GM15510 (cell line): ENCODE results near the gene LAMA4.

ENCODE experiments used
- POLR2A ChIP-seq: IDR thresholded peaks from 3 replicates; pipeline ENCODE4 v1.6.1; 2011; ENCODE audit warnings: borderline replicate concordance; ENCODE audit not compliant: insufficient read length; ENCODE audit errors: extremely low read depth

The LAMA4 gene

DNA sequence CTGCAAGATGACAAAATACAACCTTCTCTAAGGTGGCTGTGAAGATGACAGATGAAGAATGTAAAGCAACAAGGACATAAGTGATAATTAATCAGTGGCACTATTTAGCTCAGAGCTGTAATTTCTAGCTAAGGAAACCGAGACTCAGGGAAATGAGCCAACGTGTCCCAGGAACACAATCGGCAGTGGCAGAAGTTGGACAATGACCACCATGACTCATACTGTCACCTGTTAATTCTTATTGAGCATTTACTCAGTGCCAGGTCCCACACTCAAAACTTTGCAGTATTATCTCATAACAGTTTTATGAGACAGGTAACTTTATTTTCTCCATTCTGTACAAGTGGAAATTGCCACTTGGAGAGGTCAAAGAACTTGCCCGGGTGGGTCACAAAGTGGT is 55.8 kb downstream of the LAMA4 start:
- no peak for TF ChIP-seq POLR2A

DNA sequence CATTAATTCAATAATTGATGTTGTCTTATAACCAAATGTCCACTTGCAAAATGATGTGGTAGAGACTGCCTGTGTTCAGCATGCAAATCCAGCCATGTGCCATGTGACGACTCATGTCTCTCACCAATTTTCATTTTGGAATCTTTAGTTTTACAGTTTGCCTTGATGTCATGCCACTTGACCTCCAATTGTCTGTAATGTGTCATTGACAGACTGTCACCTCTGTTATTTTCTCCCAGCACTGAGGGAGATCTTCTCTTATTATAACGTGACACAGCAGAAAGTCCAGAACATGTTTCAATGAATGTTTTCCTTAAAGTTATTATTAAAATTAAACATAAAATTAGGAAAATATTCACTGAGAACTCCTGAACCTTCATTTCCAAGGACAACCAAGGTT is 56.7 kb downstream of the LAMA4 start:
- TF ChIP-seq POLR2A: no peak

DNA sequence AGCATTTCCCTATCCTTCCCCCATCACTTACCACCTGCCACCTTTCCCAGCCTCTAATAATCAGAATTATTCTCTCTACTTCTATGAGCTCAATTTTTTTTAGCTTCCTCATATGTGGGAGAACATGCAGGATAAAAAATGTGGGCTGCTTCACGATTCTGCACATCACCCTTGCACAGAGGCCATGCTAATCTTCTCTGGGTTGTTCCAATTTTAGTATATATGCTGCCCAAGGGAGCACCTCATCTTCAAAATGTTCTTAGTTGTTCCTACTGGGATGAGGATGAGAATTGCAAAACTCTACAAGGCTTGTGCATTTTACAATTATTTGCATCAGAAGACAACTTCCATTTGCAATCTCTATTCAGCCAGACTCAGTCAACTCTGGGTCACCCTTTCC is 58.1 kb downstream of the LAMA4 start:
- no peak for TF ChIP-seq POLR2A

DNA sequence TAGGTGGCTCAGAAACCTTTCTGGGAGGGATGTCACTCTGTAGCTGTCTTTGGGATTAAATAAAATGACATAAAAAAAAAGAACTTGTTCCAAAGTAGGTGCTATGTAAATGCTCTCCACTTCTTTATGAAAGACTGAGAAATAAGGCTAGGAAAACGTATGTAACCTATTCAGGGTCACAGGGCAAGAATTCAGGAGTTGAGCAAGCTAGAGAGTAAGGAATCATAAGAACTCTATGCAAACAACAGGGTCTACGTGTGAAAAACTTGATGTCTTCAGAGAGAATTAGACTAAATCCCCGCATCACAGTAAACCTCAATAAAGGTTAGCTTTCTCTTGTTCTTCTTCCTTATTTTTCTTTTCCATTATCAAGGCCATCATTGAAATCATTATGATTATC is 59.2 kb downstream of the LAMA4 start:
- no peak for TF ChIP-seq POLR2A

DNA sequence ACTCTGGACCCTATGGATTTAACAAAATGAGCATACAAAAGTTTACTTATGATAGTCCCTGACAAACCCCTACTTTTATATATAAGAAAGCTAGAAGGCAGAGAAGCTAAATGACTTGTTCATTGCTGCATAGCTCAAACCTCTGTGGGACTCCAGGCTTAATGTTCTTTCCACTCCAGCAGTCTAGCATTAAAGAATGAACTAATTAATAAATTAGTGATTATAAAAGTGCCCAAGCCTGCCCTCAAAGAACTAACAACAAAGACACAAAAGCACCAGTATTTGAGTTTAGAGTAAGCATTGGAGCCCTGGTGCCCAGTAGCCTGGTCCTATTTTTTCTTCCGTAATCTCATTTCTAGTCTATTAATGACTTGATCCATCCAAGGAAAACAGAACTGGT is 59.9 kb downstream of the LAMA4 start:
- TF ChIP-seq POLR2A: no peak

DNA sequence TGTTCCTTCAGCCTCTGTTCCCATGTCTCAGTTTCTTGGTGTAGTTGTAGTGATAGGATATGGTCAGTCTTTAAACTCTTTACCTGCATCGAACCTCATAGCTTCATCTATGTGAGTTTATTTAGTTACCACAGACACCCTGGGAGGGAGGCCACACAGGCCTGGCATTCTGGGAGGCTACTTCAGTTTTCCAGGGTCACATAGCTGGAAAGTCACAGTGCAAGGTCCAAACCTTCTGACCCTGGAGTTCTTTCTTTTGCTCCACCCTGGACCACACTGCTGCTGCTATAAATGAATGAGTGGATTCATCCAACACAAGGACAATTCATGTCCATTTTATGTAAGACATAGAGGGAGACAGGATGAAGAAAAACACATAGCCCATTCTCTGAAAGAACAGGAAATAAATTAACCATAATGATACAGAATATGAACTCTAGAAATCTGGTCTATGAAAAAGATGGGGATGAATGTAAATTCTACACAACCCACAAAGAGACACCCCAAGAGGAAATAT is 60.8 kb downstream of the LAMA4 start:
- TF ChIP-seq POLR2A: no peak

DNA sequence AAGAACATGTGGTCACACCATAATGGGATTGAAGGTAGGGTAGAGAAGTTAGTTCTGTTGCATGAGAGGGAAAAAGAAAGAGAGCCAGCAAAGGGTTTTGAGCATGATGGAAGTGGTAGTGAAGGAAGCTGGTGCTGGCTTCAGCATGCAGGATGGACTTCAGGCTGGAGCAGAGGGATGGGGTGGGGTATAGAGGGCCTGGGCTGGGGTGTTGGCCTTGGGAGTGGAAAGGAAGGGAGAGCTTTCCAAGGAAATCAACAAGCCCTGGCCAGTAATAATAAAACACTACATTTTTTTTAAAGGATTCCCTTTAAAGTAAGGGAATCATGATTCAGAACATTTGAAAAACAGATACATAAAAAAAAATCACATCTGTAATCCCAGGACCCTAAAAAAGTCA is 61.2 kb downstream of the LAMA4 start:
- TF ChIP-seq POLR2A: no peak

DNA sequence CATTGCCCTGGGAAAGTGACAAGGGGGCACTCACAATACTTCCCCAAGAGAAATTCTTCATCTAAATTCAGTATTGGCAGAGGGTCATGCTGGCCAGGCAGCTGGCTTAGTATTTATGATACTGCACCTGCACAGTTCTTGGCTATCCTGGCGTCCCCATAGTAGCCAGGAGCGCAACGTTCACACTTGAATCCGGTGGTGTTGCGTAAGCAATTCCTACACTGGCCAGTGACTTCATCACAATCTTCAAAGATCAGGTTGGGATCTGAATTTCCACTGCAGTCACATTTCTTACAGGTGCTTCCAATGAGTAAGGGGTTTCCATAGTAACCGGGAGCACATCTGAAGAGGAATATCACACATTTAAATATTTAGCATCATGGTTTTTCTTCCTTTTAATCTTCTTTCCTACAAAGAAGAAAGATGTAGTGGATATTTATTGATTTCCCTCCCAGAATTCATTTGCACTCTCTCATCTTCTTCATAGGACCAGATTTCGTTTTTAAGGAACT is 62.8 kb downstream of the LAMA4 start:
- no peak for TF ChIP-seq POLR2A

DNA sequence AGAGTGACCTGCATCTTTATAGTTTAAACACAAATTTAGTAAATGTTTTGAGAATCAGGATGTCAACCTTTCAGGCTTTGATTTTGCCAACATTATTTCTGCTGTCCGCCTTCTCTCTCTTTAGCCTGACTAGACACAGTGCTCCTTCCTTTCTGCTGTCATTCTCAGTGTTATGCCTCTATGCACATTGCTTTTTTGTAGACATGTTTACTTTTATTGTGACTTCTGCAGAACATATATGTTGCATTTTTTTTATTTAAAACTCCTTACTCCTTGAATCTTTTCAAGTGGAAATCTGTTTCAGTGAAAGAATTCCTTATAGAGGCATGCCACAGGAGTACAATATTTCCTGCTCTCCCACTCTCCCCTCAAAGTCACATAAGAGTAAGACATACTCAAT is 64.2 kb downstream of the LAMA4 start:
- no peak for TF ChIP-seq POLR2A

DNA sequence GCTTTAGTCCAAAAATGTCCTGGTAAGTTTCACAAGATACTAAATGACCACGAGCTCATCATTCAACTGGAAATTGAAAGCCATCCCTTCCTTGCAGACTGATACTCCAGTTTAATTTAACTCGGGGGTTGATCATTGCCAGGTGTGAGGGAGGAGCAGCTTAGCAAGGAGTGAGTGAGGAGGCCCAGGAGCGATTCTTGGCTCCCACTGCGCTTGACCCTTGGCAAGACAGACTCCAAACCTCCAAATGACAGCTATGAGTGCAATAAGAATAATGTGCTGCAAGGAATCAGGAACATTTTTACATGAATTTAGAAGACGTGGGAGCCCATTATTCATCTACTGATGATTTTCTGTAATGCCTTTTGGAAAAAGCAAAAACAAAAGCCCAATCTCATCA is 64.9 kb downstream of the LAMA4 start:
- TF ChIP-seq POLR2A: no peak

DNA sequence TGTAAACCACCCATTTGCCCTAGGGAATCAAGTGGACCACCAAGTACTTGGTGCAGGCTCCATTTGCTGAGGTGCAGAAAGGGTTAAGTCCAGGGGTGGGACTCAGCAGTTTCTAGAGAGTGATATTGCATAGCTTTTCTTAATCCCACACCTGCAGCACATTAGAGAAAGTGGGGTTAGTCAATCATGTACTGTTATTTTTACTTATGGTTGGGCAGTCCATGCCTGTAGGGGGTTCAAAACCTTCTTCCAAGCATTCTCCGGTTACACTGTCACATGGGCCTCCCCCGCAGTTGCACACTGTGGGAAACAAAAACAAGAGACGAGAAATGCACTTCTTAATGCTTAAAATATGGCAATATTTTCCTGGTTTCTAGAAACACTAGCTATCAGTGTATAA is 65.5 kb downstream of the LAMA4 start:
- TF ChIP-seq POLR2A: no peak

DNA sequence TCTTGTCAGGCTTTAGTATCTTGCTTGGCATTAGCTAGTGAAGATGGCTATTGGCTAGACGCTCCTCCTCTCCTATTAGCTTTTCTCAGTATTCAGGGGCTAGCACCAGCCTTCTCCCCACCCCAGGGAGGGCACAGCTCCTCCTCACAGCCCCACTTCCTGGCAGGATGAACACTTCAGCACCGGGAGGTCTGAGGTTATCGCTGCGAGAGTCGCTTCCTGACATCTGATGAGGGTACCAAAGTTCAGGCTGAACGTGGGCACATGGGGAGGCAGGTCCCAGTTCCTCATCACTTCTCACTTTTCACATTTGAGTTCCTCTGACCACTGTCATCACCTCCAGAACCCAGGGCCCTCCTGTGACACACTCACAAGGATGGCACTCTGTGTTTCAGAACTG is 66.6 kb downstream of the LAMA4 start:
- no peak for TF ChIP-seq POLR2A

DNA sequence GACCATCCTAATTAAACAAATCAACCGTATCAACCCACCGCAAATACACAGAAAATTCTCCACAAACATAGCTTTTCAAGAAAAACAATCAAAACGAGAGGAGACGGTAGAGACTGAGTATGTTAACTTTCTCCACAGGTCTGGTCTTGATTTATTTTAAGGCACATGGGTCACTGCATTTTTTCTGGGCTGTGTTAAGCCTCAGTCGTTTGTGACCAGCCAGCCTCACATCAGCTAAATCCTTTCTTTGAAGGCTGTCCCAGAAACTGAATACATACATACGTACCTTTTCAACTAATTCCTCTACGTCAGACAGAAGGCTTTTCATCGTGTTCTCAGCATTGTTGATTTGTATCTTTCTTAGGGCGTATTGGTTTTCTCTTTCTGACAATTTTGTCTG is 69.4 kb downstream of the LAMA4 start:
- no peak for TF ChIP-seq POLR2A

DNA sequence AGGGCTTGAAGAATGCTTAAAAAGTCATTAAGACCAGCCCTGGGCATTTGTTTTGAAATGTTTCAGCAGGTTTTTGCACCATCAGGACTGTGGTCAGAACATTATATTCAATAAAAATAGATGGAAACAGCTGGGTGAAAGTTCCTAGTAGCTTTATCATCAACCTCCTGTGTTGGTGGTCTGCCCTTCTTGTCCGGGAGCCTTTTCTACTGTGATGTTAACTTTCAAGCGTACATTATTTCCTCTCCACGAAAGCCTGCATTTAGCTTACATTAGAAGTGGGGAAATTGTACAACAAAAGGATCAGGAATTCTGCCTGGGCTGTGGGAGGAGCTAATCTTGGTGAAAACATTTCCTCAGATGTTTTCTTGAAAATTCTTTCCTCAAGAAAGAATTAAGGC is 71.1 kb downstream of the LAMA4 start:
- no peak for TF ChIP-seq POLR2A

DNA sequence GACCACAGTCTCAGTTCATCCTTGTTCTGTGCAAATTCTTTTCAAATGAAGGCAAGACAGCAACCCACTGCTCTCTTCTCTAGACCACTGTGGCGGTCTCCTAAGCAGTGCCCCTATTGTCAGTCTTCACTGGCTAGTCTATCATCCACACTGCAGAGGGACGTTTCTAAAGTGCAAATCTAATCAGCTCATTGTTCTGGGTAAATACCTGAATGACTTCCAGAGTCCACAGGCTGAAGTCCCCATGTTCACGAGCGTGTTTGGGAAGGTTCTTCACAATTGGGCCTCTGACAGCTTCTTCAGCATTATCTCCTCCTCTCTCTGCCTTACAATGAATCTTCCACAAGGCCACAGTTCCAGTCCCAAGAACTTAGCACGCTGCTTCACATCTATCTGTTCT is 73.2 kb downstream of the LAMA4 start:
- TF ChIP-seq POLR2A: no peak

DNA sequence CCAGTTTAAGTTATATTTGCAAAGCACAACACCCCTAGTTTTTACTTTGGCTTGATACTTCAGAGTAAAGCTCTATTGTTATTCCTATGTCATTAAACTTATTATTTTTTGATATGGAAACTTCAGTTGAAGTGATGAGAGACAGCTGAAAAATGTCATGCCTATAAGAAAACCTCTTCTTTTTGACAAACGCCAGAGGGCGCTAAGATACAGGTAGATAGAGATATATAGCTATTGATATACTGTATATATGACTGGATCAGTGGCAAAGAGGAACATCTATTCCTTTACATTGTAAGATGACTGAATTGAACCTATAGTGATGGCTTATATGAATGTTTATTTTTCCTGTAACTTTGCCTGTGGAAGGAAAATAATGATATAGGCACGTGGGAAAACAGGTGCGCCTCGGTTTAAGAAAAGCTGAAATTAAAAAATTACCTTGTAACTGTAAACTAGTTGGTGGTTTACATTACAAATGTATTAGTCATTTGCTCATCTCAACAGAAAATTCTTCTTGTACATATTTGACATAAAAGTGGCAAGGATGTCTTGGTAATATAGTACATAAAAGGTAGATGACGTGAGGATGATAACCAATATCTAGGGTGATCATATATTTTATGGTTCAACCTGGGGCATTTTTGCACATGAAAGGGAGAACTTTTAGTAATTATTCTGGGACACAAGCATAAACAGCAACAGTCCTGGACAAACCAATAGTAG is 74.1 kb downstream of the LAMA4 start:
- TF ChIP-seq POLR2A: no peak
